Kidney (tissue), 14 donors: ENCODE data around the gene TFF1. TPM values are rescaled to one million over a fixed set of nuclear protein-coding genes. Genes with fewer than 3 reads are reported as not detected.

ENCODE experiments used
- DNase-seq, 5 donors: peaks; one replicate each; pipeline ENCODE4 v3.0.0-alpha.2; 2013 to 2020
- FAIRE-seq: peaks from 2 replicates; lab custom pipeline; 2012; peaks lifted over from hg19 to GRCh38; lab: Jason Lieb, UNC
- H3K27ac ChIP-seq, 2 donors: one replicate each; pipeline ENCODE4 v1.7.0; 2013; ENCODE audit warnings: low read depth in 2 of 2, low read length in 2 of 2, inconsistent platforms in 1 of 2
- H3K27me3 ChIP-seq: one replicate; pipeline ENCODE4 v1.7.1; 2013; ENCODE audit warnings: low read length, inconsistent platforms; ENCODE audit not compliant: control insufficient read depth, insufficient read depth
- H3K36me3 ChIP-seq, 3 donors: one replicate each; pipeline versions ENCODE4 v1.7.0 to v1.7.1; 2013; ENCODE audit warnings: low read length in 3 of 3, control low read depth in 1 of 3, inconsistent platforms in 1 of 3; ENCODE audit not compliant: insufficient read depth in 3 of 3, control insufficient read depth in 2 of 3
- H3K4me1 ChIP-seq, 3 donors: one replicate each; pipeline versions ENCODE4 v1.7.0 to v1.7.1; 2013; ENCODE audit warnings: low read length in 3 of 3, inconsistent platforms in 1 of 3, low read depth in 1 of 3; ENCODE audit not compliant: control insufficient read depth in 2 of 3, insufficient read depth in 2 of 3
- H3K4me3 ChIP-seq, 3 donors: one replicate each; pipeline versions ENCODE4 v1.7.0 to v1.8.1; 2013; ENCODE audit warnings: low read length in 3 of 3, control low read depth in 1 of 3, inconsistent platforms in 1 of 3
- H3K9ac ChIP-seq, 3 donors: one replicate each; pipeline versions ENCODE4 v1.7.0 to v1.7.1; 2013; ENCODE audit warnings: low read length in 3 of 3, control low read depth in 1 of 3, inconsistent platforms in 1 of 3
- H3K9me3 ChIP-seq, 3 donors: one replicate each; pipeline versions ENCODE4 v1.7.0 to v1.7.1; 2013; ENCODE audit warnings: low read length in 3 of 3, control low read depth in 1 of 3, inconsistent platforms in 1 of 3; ENCODE audit not compliant: control insufficient read depth in 2 of 3, insufficient read depth in 1 of 3
- CTCF ChIP-seq: IDR thresholded peaks from 3 replicates; pipeline ENCODE4 v1.5.1; 2012; ENCODE audit warnings: mild to moderate bottlenecking, moderate library complexity, borderline replicate concordance; ENCODE audit not compliant: insufficient read depth; ENCODE audit errors: extremely low read depth
- intact Hi-C: fragments of 100-400 bp; cut with DNase I; formaldehyde crosslinking; loops from one replicate; pipeline ENCODE4 v1.11.1; 2022
- polyA plus RNA-seq: library from polyadenylated mRNA; stranded (reverse); fragments of 350-450 nt; fragmentation: Illumina TruSeq; extraction: RNeasy Lipid Tissue Mini Kit (QIAGEN cat#74804); gene quantifications from one replicate; pipeline ENCODE4 v1.2.3, GENCODE V29; 2014; ENCODE audit warnings: low read depth, low replicate concordance; ENCODE audit not compliant: insufficient read depth
- total RNA-seq: library from RNA; stranded (reverse); fragmentation: NEBNext Ultra II Directional; extraction: Animal tissue kit (Norgen Biotek cat#: 25700); gene quantifications from one replicate; pipeline ENCODE4 v1.2.1, GENCODE V29; 2021
- donor health status: control.
- donor health status: control.
- donor health status: control.
- donor health status: control.
- donor health status: control.
- donor health status: DM: yes; HTN: yes; CAD: no.
- donor health status: Normal renal cell carcinoma (clear cell type).

TFF1 gene
- total and polyA plus RNA-seq, 2 donors from 2014 or later, result not detected

- Histone ChIP-seq H3K9ac (no peak overlapping the region), H3K9me3 (peaks cover 0 to 6% (median 0%) of the 10 kb centered on the region in 3 donors), H3K4me1 (no peaks in the 10 kb centered on the region), H3K27ac (no peak overlapping the region), H3K36me3 (no peaks in the 10 kb centered on the region), H3K4me3 (no peak overlapping the region), H3K27me3 (no peaks in the 10 kb centered on the region)
- FAIRE-seq (no peak), DNase-seq (no peak)
- no peak for TF ChIP-seq CTCF
- intact Hi-C loops, result no loop called here
Observed at GRCh38 chr21:42386034-42386591, 19.8 kb upstream of the TFF1 start.

- intact Hi-C loops, result no loop called here
- FAIRE-seq, result no peak
- Histone ChIP-seq H3K27ac (no peak overlapping the region), H3K9me3 (peaks cover 0 to 6% (median 0%) of the 10 kb centered on the region in 3 donors), H3K4me1 (no peaks in the 10 kb centered on the region), H3K27me3 (no peaks in the 10 kb centered on the region), H3K36me3 (no peaks in the 10 kb centered on the region), H3K4me3 (no peak overlapping the region), H3K9ac (no peak overlapping the region)
- peak in 1 of 5 donors; percentile 15 for DNase-seq
- TF ChIP-seq CTCF, result no peak
Observed at GRCh38 chr21:42385619-42386018, 19.3 kb upstream of the TFF1 start.

- DNase-seq, result peak in 1 of 5 donors; percentile 22
- no peak overlapping the region for H3K9ac ChIP-seq
- H3K4me3 ChIP-seq, result no peak overlapping the region
- no peaks in the 10 kb centered on the region for H3K27me3 ChIP-seq
- no peak overlapping the region for H3K27ac ChIP-seq
- H3K9me3 ChIP-seq, result peaks cover 0 to 6% (median 0%) of the 10 kb centered on the region in 3 donors
- no peak for FAIRE-seq
- intact Hi-C loops, result no loop called here
- H3K4me1 ChIP-seq, result no peaks in the 10 kb centered on the region
- no peaks in the 10 kb centered on the region for H3K36me3 ChIP-seq
- no peak for TF ChIP-seq CTCF
Observed at GRCh38 chr21:42384989-42385388, 18.7 kb upstream of the TFF1 start.
